Myocyte (in vitro differentiated cells): ENCODE measurements around the gene FGF10. TPM values are rescaled to one million over a fixed set of nuclear protein-coding genes. Genes with fewer than 3 reads are reported as not detected.

ENCODE experiments used
- DNase-seq: peaks from one replicate; pipeline ENCODE4 v3.0.0-alpha.2; 2012; ENCODE audit warnings: low read depth
- total RNA-seq: library from RNA; depleted of rRNA; stranded (reverse); fragments of >200 nt; gene quantifications from 2 replicates; pipeline ENCODE4 v1.2.3, GENCODE V29; 2014

The FGF10 gene
- total RNA-seq, 1 donor from 2014 or later: 1.6 TPM

GRCh38 chr5:44358421-44358820 lies 30.8 kb downstream of the FGF10 start:
- no peak for DNase-seq

GRCh38 chr5:44356231-44356630 lies 33.0 kb downstream of the FGF10 start:
- no peak for DNase-seq

- no peak for DNase-seq
Measured at GRCh38 chr5:44345871-44346270, 43.3 kb downstream of the FGF10 start.

DNA sequence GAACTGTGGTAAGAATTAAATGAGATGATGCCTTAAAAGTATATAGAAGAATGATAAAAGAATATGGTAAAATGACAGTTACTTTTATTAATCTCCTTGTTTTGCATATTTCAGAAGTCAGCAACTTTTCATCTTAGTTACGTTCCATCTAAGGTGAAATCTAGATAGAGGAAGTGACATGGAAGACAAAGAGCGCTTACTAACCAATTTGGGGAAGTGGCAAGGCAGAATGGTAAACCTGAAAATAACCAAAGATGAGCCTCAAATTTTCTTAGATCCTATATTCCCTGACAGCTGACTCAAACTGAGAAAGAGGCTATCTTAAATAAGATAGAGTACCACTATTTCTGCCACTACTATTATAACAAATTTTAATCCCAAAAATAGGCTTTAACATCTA lies 52.5 kb downstream of the FGF10 start:
- DNase-seq: no peak

DNA sequence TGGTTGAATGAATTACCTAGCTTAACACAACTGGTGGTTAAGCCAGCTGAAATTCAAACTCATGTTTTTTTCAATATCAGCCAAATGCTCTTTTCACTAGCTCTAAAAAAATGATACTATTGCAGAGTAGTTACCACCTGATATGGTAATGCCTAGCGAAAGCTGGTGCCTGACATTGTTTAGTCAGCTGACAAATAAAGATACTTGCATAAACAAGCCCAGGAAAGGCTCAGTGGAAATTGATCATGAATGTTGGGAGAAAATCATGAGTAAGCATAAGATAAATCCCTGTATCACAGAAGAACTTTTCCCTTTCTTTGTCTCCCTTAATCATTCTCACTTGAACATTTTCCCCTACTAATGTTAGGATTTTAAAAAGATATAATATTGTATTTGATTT lies 54.6 kb downstream of the FGF10 start:
- DNase-seq: no peak

DNA sequence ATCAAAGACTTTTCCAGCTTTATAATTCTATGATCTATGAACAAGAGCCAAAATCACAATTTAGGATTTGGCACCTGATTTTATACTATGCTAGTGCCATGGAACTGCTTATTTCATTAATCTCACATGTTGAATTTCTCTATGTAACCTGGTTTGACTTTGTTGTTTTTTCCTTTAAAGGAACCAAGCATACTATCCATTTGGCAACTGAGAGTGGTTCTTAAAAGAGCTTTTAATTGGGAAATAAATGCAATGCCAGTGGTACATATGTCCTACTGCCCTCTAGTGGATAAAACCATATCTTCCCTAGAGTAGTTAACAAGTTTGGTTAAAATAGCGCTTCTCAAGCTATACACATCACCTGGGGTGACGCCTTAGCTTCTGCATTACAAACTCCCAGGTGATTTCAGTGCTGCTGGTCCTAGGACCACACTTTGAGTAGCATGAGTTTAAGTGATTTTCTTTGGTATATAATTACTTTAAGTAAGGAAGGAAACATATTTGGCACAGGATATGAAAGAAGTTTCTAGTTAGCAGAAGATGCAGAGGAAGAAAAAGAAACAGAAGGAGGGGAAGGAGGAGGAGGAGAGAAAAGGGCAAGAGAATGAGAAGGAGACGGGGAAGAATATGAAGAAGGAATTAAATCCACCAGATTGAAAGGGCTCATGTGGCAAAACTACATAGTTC lies 56.8 kb downstream of the FGF10 start:
- peak; percentile 56 for DNase-seq

- no peak for DNase-seq
Measured at GRCh38 chr5:44331471-44332050, 57.7 kb downstream of the FGF10 start.

GRCh38 chr5:44329716-44330115 lies 59.5 kb downstream of the FGF10 start:
- DNase-seq: no peak

GRCh38 chr5:44321144-44321725 lies 68.0 kb downstream of the FGF10 start:
- peak; percentile 6 for DNase-seq

DNA sequence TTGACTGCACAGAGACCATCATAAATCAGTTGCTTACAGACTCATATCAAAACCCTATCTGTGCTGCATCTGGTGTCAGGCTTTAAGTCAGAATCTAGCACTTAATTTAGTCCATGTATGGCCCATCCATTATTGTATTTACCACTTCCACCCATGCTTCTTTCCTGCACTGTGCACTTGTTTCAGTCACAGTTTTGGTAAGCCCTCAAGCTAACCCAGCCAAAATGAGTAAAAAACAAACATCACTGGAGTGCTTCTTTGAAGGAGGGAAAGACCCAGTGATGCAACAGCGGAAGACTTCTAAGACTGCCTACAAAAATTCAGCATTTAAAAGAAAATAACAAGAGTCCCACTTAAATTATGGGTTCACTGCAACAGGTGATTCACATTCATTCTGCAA lies 69.0 kb downstream of the FGF10 start:
- no peak for DNase-seq

DNA sequence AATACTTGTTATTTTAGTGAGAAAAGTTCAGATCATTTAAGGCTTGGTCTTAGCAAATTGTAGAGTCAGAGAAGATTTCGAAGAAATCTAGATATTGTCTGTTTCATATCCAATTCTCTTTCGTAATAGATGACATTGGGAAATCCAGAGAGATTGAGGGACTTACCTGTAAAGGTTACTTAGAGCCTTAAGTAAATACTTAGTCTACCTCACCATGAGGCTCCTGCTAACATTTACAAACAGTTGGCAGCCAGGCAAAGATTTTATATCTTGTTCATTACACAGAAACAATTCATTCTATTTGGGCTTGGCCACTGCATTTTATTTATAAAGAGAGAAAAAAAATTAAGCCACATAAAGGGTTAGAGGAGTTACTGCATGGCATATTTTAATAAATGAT lies 70.3 kb downstream of the FGF10 start:
- DNase-seq: no peak

GRCh38 chr5:44312374-44312773 lies 76.8 kb downstream of the FGF10 start:
- DNase-seq: no peak

GRCh38 chr5:44300551-44300950 lies 88.7 kb downstream of the FGF10 start:
- DNase-seq: no peak

GRCh38 chr5:44299394-44299793 lies 89.8 kb downstream of the FGF10 start:
- no peak for DNase-seq

GRCh38 chr5:44294516-44294915 lies 94.7 kb downstream of the FGF10 start:
- peak; percentile 51 for DNase-seq

DNA sequence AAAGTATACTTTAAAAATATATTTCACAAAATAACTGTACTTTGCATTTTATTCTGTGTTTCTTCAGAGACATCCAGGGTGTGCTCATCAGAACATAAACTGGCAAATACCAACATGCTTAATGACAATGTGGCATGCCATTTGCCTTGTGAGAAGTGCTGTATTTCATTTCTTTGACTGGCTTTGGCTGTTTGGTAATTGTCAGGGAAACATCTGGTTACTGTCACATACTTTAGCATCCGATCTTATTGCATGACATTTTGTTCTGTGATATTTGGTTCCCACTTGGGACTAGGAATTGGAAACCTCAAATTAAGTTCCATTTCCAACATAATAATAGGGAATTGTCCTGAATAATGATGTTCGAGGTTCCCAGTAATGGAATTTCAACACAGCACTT lies 96.5 kb downstream of the FGF10 start:
- no peak for DNase-seq

DNA sequence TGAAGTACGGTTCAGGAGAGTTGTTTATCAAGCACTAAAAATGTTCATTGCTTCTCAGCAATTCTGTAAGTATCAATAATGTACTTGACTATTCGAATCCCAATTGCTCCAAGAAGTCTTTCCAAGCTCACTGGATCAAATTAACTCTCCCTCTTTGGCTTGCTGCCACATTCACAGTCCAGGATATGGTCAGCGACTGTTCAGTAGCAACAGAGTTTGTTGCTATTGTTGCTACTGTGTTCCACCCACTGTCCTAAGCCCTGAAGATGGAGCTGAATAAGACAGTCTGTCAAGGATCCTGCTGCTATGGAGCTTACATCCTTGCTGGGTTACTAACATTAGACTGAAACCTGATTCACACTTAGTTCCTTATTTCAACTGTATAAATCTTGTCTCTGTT lies 110.8 kb downstream of the FGF10 start:
- peak; percentile 39 for DNase-seq

GRCh38 chr5:44275908-44276307 lies 113.3 kb downstream of the FGF10 start:
- no peak for DNase-seq

- no peak for DNase-seq
Measured at GRCh38 chr5:44275329-44275728, 113.9 kb downstream of the FGF10 start.

DNA sequence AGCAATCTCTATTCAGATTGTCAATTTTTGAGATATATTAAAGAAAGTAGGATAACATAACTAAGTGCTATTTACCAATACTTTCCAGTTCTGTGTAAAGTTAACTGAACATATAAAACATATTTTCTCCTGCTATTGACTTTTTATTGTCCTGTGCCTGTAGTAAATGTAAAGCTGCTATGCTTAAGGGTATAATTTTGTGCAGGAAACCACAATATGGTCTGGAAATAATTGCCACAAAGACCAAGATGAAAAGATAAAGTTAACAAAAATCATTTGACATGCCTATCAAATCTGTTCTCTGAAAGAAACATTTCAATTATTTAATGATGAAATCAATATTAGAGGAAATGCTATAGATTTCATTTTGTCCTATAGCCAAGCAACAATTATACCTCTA lies 121.3 kb downstream of the FGF10 start:
- no peak for DNase-seq

DNA sequence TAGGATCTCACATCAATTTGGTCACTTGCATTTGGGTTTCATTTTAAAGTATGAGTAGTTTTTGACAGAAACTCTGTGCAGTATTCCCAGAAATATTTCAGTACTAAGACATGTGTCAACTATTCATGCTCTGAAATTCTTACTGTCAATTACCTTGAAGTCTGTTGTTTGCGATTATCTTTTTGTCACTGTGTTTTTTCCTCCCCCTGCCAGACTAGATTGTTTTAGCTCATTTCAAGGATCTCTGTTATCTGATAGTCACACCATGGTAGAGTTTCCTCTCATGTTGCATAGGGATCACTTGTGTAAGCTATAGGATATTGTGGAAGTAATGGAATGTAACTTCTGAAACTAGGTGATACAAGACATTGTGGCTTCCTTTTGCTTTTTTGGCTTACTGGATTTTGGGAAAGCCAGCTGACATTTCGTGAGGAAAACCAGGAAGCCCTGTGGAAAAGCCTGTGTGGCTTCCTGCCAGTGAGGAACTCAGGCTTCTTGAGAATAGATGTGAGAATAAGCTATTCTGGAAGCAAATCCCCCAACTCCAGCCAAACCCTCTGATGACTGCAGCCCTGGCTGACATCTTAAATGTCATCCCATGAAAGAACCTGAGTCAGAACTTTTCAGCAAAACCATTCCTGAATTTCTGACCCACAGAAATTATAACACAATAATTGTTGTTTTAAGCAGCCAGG lies 122.2 kb downstream of the FGF10 start:
- DNase-seq: peak; percentile 5

GRCh38 chr5:44265713-44266112 lies 123.5 kb downstream of the FGF10 start:
- no peak for DNase-seq
